Heart left ventricle (tissue), 16 donors: ENCODE results near the gene RBM20. TPM values are rescaled to one million over a fixed set of nuclear protein-coding genes. Genes with fewer than 3 reads are reported as not detected.

Experiments used
- ATAC-seq, 4 donors: fragments of 200-7000 bp; cut with Tn5 transposase; one replicate each; pipeline ENCODE4 v1.9.1; 2020 to 2022; ENCODE audit warnings: moderate library complexity in 4 of 4, mild to moderate bottlenecking in 3 of 4, moderate number of reproducible peaks in 1 of 4
- DNase-seq, 5 donors: peaks; one replicate each; pipeline ENCODE4 v3.0.0-alpha.2; 2020
- H3K27ac ChIP-seq, 12 donors: fragments of 200-600 bp; sonication (generic) in 4 of 12; one replicate each; pipeline versions ENCODE4 v1.5.0 to v1.8.0; 2016 to 2022; ENCODE audit warnings: mild to moderate bottlenecking in 2 of 12
- H3K27me3 ChIP-seq, 9 donors: fragments of 200-600 bp; sonication (generic) in 2 of 9; one replicate each; pipeline versions ENCODE4 v1.5.1 to v1.8.0; 2016 to 2022; ENCODE audit warnings: mild to moderate bottlenecking in 3 of 9
- H3K36me3 ChIP-seq, 9 donors: fragments of 200-600 bp; sonication (generic) in 2 of 9; one replicate each; pipeline versions ENCODE4 v1.5.0 to v1.8.0; 2018 to 2022; ENCODE audit warnings: mild to moderate bottlenecking in 2 of 9
- H3K4me1 ChIP-seq, 12 donors: fragments of 200-600 bp; sonication (generic) in 4 of 12; one replicate each; pipeline versions ENCODE4 v1.5.0 to v1.8.0; 2016 to 2022; ENCODE audit warnings: mild to moderate bottlenecking in 3 of 12
- H3K4me3 ChIP-seq, 12 donors: fragments of 200-600 bp; sonication (generic) in 4 of 12; one replicate each; pipeline versions ENCODE4 v1.5.0 to v1.8.0; 2017 to 2022; ENCODE audit warnings: mild to moderate bottlenecking in 9 of 12, moderate library complexity in 4 of 12
- H3K9me3 ChIP-seq, 12 donors: fragments of 200-600 bp; sonication (generic) in 4 of 12; one replicate each; pipeline versions ENCODE4 v1.5.0 to v1.8.0; 2016 to 2022; ENCODE audit warnings: mild to moderate bottlenecking in 1 of 12
- CTCF ChIP-seq, 12 donors: fragments of 200-600 bp; sonication (generic) in 4 of 12; IDR thresholded peaks; one replicate each; pipeline versions ENCODE4 v1.5.0 to v1.8.0; 2018 to 2022; ENCODE audit warnings: antibody characterized with exemption in 12 of 12, mild to moderate bottlenecking in 5 of 12
- POLR2A ChIP-seq, 2 donors: fragments of 450-650 bp; IDR thresholded peaks; one replicate each; pipeline ENCODE4 v1.6.1; 2017; ENCODE audit warnings: antibody characterized with exemption in 2 of 2, mild to moderate bottlenecking in 2 of 2, moderate library complexity in 2 of 2
- WGBS, 4 donors: extraction: QIAGEN DNeasy Blood & Tissue Kit in 2 of 4; methylation state at CpG; one replicate each; pipeline versions ENCODE4 v1.1.5 to v1.1.7; 2013 to 2018; 5-methylcytosine and 5-hydroxymethylcytosine counted together
- intact Hi-C, 10 donors: fragments of 100-400 bp; cut with DNase I; formaldehyde crosslinking; loops; one replicate each; pipeline versions ENCODE4 v1.11.1 to v1.14.2; 2022
- long read RNA-seq, 3 donors: library from polyadenylated mRNA; unstranded; transcript quantifications; one replicate each; pipeline ENCODE4 v2.0.0, GENCODE V29; 2020 to 2021
- polyA plus RNA-seq, 2 donors: library from polyadenylated mRNA; stranded (reverse); fragments of 200-250 nt; gene quantifications; one replicate each; pipeline ENCODE4 v1.2.3, GENCODE V29; 2013
- total RNA-seq, 9 donors: library from RNA; depleted of rRNA in 2 of 9; stranded (reverse); fragments of >200 nt in 2 of 9; fragmentation: NEBNext Ultra II Directional in 3 of 9; extraction: Animal tissue kit (Norgen Biotek cat#: 25700) in 3 of 9; gene quantifications; one replicate each; pipeline versions ENCODE4 v1.1.0 to v1.2.4, GENCODE V29; 2016 to 2023
- donor health status: ischemic (EF 13 %, LVEDD 7.1; RV severe dilation, severe dysfunction).
- donor health status: healthy with polysubstance abuse.
- donor health status: DM: no; HTN: yes; CAD: no.
- donor health status: DM: no; HTN: no; CAD: no.
- donor health status: ischemic (EF 25% LVEDD 6.9; RV normal size, moderate dysfunction).
- donor health status: ischemic (EF 25% LVEDD 5.7; RV mildly dilated, moderate dysfunction).
- donor health status: healthy.
- donor health status: DM: yes; HTN: yes; CAD: no.
- donor health status: ischemic (EF 35%, LVEDD 5.7; RV mildly dilated, moderate dysfunction).
- donor health status: nonischemic (EF 11% LVEDD 7.7; RV severe dilation, severe dysfunction).
- donor health status: DM: yes; HTN: yes; CAD: no.
- donor health status: PGD.
- donor health status: ischemic (EF 29% LVEDD 5.4; RV normal size, mild dysfunction).
- donor health status: nonischemic (EF 23%, LVEDD 6.1; RV moderate dilation, normal function).

Gene RBM20
- total RNA-seq = 100 to 1,000 TPM in 4 of 9 donors, 10 to 100 TPM in 5; 73.0 to 152 (median 96.9) TPM
- polyA plus RNA-seq = 10 to 100 TPM; 29.9 to 53.5 TPM
- long read RNA-seq, donor 1, full-length matches to known transcripts = 6 of 193 reads
- long read RNA-seq, donor 1, partial matches to known transcripts = 161 of 193 reads
- long read RNA-seq, donor 1, other reads (novel, unspliced or antisense) = 26 of 193 reads
- long read RNA-seq, donor 2, full-length matches to known transcripts = 1 of 165 reads
- long read RNA-seq, donor 2, partial matches to known transcripts = 132 of 165 reads
- long read RNA-seq, donor 2, other reads (novel, unspliced or antisense) = 32 of 165 reads
- long read RNA-seq, donor 3, full-length matches to known transcripts = 2 of 109 reads
- long read RNA-seq, donor 3, partial matches to known transcripts = 97 of 109 reads
- long read RNA-seq, donor 3, other reads (novel, unspliced or antisense) = 10 of 109 reads

- H3K36me3 ChIP-seq = no peaks in the 10 kb centered on the region
- H3K4me1 ChIP-seq = peaks cover 0 to 29% (median 11%) of the 10 kb centered on the region in 12 donors
- ATAC-seq (peak; percentile 57 to 91 (median 80)), DNase-seq (peak; percentile 71 to 82 (median 79))
- H3K4me3 ChIP-seq = peak within 1 kb of the TSS; percentile 54 to 75 (median 64)
- 0% methylated on average over 30 to 106 of the region's 106 CpGs for WGBS, 4 donors
- intact Hi-C loops = loop anchor here in 3 of 10 donors (5.0 to 10.0 kb wide), 2 partner anchors 38 to 121 kb away; no protein-coding TSS in a partner anchor
- H3K27ac ChIP-seq = peak within 1 kb of the TSS; percentile 82 to 96 (median 92)
- peaks cover 0 to 78% (median 24%) of the 10 kb centered on the region in 9 donors for H3K27me3 ChIP-seq
- peak in 1 of 12 donors; percentile 6 for TF ChIP-seq CTCF (IDR thresholded peaks at IDR 0.05)
- peak in 1 of 2 donors; percentile 84 for TF ChIP-seq POLR2A (IDR thresholded peaks at IDR 0.05)
- H3K9me3 ChIP-seq = no peaks in the 10 kb centered on the region
Measured at GRCh38 chr10:110643653-110644597, at the start of gene RBM20. Gene RBM20 (plus strand): TSS chr10:110644336. CDS start chr10:110644455, 119 bp downstream.

- H3K27me3 ChIP-seq = no peaks in the 10 kb centered on the region
- H3K4me3 ChIP-seq = no peak overlapping the region
- no peaks in the 10 kb centered on the region for H3K4me1 ChIP-seq
- intact Hi-C loops = no loop called here
- 63 to 66% (median 65%) methylated on average over 2 of the region's 2 CpGs for WGBS, 4 donors
- no peak for TF ChIP-seq CTCF (IDR thresholded peaks at IDR 0.05)
- TF ChIP-seq POLR2A (IDR thresholded peaks at IDR 0.05) = no peak
- H3K9me3 ChIP-seq = no peaks in the 10 kb centered on the region
- ATAC-seq = no peak
- H3K36me3 ChIP-seq = peaks cover 0 to 100% (median 87%) of the 10 kb centered on the region in 9 donors
- DNase-seq = no peak
- H3K27ac ChIP-seq = no peak overlapping the region
Measured at GRCh38 chr10:110597476-110597875, 46.7 kb upstream of the RBM20 start.

GRCh38 chr10:110600487-110601101 is 43.5 kb upstream of the RBM20 start:
- no peak for DNase-seq
- ATAC-seq = peak in 1 of 4 donors; percentile 28
- 76 to 82% (median 80%) methylated on average over 2 of the region's 2 CpGs for WGBS, 4 donors
- H3K36me3 ChIP-seq = peaks cover 0 to 100% (median 91%) of the 10 kb centered on the region in 9 donors
- H3K9me3 ChIP-seq = no peaks in the 10 kb centered on the region
- H3K4me3 ChIP-seq = no peak overlapping the region
- no peaks in the 10 kb centered on the region for H3K27me3 ChIP-seq
- H3K27ac ChIP-seq = no peak overlapping the region
- TF ChIP-seq POLR2A (IDR thresholded peaks at IDR 0.05) (no peak), CTCF (IDR thresholded peaks at IDR 0.05) (peak; percentile 11 to 55 (median 39))
- H3K4me1 ChIP-seq = no peaks in the 10 kb centered on the region
- intact Hi-C loops = loop anchor here in 2 of 10 donors (5.0 to 10.0 kb wide), 2 partner anchors 293 to 294 kb away; no protein-coding TSS in a partner anchor
